Measurements from ENCODE around the gene ATP2B1. TPM values are rescaled to one million over a fixed set of nuclear protein-coding genes. Genes with fewer than 3 reads are reported as not detected.

Gene ATP2B1
- total and polyA plus RNA-seq, 2 of the 13 experiments (the other 11 are each of a cell fraction or from before 2014, with no cell fraction given): 12.1 to 60.2 TPM

DNA sequence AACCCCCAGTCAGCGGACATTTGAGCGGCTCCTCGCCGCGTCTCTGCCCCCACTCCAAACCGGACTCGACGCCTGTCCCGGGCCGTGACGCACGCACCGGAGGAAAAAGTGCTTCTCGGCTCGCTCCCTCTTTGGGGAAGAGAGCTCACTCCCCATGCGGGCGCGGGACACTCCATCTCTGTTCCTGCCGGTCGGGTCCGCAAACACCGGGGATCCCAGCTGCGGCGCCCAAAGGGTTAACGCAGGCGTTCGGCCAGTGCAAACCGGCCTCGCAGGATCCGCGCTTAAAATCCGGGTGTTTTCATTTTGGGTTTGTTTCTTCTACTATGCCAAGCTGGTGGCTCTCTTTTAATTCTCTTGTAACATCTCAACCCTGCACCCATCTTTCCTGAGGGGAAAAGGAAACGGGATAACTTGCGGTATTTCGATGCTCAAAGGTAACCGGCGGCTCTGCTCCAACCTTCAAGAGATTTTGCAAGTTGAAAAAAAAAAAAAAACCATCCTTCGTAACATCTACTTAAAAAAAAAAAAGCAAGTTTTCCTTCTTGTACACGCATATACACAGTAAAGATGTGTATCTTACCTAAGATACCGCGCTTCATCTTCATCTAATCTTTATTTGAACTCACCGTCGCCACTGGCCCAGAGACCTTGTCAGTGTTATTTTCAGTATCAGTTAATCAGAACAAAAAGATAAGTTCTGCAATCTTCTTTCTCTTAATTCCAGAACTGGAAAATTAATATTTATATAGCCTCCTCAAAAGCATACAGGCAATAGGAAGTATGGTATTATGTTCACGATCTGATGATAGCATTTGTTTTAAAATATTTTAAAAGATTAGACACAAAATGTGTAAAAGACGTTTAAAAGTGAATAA is 1.6 kb upstream of the ATP2B1 start (continued):
- TF ChIP-seq TAF1 (CRISPR knock-in tag; IDR thresholded peaks at IDR 0.05) (0 out of 2 replicates have a peak, but pooled peaks have one; percentile 22), ZNF775 (CRISPR knock-in tag; IDR thresholded peaks at IDR 0.05; ENCODE audit: borderline replicate concordance) (no peak), ZSCAN25 (CRISPR knock-in tag; IDR thresholded peaks at IDR 0.05) (no peak), NR3C1 (CRISPR knock-in tag; IDR thresholded peaks at IDR 0.05) (no peak), KAT8 (CRISPR knock-in tag; IDR thresholded peaks at IDR 0.05) (no peak), CCDC6 (CRISPR knock-in tag; IDR thresholded peaks at IDR 0.05) (no peak), SMYD3 (CRISPR knock-in tag; IDR thresholded peaks at IDR 0.05) (0 out of 2 replicates have a peak, but pooled peaks have one; percentile 7), HMGA1 (CRISPR knock-in tag; conservative IDR thresholded peaks at IDR 0.05) (no peak), ZNF550 (CRISPR knock-in tag; IDR thresholded peaks at IDR 0.05; ENCODE audit: borderline replicate concordance) (no peak), NFIC (IDR thresholded peaks at IDR 0.05; ENCODE audit: low read length) (no peak), ZNF552 (CRISPR knock-in tag; IDR thresholded peaks at IDR 0.05; ENCODE audit: borderline replicate concordance) (no peak), CREM (IDR thresholded peaks at IDR 0.05) (no peak), CREM (CRISPR knock-in tag; IDR thresholded peaks at IDR 0.05) (no peak), ZNF234 (CRISPR knock-in tag; conservative IDR thresholded peaks at IDR 0.05) (peak; percentile 76; the same call in 1 of the 2 replicates), ZNF501 (CRISPR knock-in tag; IDR thresholded peaks at IDR 0.05) (peak; percentile 80)
- TF ChIP-seq, protein P1, sequence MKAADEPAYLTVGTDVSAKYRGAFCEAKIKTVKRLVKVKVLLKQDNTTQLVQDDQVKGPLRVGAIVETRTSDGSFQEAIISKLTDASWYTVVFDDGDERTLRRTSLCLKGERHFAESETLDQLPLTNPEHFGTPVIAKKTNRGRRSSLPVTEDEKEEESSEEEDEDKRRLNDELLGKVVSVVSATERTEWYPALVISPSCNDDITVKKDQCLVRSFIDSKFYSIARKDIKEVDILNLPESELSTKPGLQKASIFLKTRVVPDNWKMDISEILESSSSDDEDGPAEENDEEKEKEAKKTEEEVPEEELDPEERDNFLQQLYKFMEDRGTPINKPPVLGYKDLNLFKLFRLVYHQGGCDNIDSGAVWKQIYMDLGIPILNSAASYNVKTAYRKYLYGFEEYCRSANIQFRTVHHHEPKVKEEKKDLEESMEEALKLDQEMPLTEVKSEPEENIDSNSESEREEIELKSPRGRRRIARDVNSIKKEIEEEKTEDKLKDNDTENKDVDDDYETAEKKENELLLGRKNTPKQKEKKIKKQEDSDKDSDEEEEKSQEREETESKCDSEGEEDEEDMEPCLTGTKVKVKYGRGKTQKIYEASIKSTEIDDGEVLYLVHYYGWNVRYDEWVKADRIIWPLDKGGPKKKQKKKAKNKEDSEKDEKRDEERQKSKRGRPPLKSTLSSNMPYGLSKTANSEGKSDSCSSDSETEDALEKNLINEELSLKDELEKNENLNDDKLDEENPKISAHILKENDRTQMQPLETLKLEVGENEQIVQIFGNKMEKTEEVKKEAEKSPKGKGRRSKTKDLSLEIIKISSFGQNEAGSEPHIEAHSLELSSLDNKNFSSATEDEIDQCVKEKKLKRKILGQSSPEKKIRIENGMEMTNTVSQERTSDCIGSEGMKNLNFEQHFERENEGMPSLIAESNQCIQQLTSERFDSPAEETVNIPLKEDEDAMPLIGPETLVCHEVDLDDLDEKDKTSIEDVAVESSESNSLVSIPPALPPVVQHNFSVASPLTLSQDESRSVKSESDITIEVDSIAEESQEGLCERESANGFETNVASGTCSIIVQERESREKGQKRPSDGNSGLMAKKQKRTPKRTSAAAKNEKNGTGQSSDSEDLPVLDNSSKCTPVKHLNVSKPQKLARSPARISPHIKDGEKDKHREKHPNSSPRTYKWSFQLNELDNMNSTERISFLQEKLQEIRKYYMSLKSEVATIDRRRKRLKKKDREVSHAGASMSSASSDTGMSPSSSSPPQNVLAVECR (CRISPR knock-in tag; IDR thresholded peaks at IDR 0.05; ENCODE audit: borderline replicate concordance): peak; percentile 8; the same call in 1 of the 2 replicates
- TF ChIP-seq, protein P2, sequence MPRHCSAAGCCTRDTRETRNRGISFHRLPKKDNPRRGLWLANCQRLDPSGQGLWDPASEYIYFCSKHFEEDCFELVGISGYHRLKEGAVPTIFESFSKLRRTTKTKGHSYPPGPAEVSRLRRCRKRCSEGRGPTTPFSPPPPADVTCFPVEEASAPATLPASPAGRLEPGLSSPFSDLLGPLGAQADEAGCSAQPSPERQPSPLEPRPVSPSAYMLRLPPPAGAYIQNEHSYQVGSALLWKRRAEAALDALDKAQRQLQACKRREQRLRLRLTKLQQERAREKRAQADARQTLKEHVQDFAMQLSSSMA (CRISPR knock-in tag; IDR thresholded peaks at IDR 0.05): no peak
- TF ChIP-seq, protein P3, sequence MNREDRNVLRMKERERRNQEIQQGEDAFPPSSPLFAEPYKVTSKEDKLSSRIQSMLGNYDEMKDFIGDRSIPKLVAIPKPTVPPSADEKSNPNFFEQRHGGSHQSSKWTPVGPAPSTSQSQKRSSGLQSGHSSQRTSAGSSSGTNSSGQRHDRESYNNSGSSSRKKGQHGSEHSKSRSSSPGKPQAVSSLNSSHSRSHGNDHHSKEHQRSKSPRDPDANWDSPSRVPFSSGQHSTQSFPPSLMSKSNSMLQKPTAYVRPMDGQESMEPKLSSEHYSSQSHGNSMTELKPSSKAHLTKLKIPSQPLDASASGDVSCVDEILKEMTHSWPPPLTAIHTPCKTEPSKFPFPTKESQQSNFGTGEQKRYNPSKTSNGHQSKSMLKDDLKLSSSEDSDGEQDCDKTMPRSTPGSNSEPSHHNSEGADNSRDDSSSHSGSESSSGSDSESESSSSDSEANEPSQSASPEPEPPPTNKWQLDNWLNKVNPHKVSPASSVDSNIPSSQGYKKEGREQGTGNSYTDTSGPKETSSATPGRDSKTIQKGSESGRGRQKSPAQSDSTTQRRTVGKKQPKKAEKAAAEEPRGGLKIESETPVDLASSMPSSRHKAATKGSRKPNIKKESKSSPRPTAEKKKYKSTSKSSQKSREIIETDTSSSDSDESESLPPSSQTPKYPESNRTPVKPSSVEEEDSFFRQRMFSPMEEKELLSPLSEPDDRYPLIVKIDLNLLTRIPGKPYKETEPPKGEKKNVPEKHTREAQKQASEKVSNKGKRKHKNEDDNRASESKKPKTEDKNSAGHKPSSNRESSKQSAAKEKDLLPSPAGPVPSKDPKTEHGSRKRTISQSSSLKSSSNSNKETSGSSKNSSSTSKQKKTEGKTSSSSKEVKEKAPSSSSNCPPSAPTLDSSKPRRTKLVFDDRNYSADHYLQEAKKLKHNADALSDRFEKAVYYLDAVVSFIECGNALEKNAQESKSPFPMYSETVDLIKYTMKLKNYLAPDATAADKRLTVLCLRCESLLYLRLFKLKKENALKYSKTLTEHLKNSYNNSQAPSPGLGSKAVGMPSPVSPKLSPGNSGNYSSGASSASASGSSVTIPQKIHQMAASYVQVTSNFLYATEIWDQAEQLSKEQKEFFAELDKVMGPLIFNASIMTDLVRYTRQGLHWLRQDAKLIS (CRISPR knock-in tag; IDR thresholded peaks at IDR 0.05): no peak
- TF ChIP-seq, protein P4, sequence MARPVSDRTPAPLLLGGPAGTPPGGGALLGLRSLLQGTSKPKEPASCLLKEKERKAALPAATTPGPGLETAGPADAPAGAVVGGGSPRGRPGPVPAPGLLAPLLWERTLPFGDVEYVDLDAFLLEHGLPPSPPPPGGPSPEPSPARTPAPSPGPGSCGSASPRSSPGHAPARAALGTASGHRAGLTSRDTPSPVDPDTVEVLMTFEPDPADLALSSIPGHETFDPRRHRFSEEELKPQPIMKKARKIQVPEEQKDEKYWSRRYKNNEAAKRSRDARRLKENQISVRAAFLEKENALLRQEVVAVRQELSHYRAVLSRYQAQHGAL (CRISPR knock-in tag; IDR thresholded peaks at IDR 0.05; ENCODE audit: not compliant biosample characterization): no peak
